ENCODE data around the gene PHYHD1.

PHYHD1 gene

GRCh38 chr9:128920381-128921058, at the start of gene PHYHD1:
Gene PHYHD1, plus strand, starts transcription at chr9:128920982. Its CDS starts 1,342 bp downstream, at chr9:128922324.
- peak; percentile 70 for DNase-seq (ENCODE audit: low spot score)

GRCh38 chr9:128877852-128878251, 42.9 kb upstream of the PHYHD1 start:
- no peak for DNase-seq (ENCODE audit: low spot score)

DNA sequence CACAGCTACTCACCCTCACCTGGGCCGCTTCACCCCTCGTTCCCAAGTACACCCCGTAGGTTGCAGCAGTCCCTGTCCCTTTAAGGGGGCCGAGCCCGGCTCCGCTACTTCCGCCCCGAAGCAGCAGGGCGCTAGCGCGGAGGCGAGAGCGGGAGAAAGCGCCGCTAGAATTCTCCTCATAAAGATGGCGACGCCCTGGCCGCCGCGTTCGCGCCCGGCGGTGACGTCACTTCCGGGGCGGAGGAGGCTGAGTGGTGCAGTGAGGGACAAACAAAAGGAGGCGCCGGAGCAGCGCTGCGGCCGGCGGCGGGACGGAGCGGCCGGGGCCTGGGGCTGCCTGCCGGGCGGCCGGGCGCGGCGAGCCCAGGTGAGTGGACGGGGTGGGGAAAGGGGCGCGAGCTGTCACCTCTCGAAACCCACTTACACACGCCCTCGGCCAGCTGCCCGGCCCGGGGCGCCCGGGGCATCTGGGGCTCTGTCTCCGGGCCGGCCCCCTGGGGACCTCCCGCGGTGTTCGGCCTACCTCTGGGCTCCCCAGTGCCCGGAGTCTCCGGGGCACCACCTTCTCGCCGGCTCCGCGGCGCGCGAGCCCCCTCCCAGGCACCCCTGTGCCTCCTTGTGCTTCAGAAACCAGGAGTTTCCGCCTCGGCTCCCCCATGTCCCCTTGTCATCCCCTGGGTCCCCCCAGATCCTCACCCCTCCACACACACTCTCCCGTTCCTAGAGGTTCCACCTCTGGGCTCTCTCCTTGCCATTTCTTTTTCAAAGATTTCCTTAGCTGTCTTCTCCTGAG, 38.7 kb upstream of the PHYHD1 start, which contains the start of the genes KYAT1 and LRRC8A:
Gene KYAT1, minus strand, starts transcription at position 67 of the 793 bp plus-strand sequence. CDS start 36,545 bp downstream, outside the sequence.
Gene LRRC8A, plus strand, starts transcription at position 250 of the 793 bp plus-strand sequence. CDS start 25,032 bp downstream, outside the sequence.
- peak; percentile 97 for DNase-seq (ENCODE audit: low spot score)

DNA sequence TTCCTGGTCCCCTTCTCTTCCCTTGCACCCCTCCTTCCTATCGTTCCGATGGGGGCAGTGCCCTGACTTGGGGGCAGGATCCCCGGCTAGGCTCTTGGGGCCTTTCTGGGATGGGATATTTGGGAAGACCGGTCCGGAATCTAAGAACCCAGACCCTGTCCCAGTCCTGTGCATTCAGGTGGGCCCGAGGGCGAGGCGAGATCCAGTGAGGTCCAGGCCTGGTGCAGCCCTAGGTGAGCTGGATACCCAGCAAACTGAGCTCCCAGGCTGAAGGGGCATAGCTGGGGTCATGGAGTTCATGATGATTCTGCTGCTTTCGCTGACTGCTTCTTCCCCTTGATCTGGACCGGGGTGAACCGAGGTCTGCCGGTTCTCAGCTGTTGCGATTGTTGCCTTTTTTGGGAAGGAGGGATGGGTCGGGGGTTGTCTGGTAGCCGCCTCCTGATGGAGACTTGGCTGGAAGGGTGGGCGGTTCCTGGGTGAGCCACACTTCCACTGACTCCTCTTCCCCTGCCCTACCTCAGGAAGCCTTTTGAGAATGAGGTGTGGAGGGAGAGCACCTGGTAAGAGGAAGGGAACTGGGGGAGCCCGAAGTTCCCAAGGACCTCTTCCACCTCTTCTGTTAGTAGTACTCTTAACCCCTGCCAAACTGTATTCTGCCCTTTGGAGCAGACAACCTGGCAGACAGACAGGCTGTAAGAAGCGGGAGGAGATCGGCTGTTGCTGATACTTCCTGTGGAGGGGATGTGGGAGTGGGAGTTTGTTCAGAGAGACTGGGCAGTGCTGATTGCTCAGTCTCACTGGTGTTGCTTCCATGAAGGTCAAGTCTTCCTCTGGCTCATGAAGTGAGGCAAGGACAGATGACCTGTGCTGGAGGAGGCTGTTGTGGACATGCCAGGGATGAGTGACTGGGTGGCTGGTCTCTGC, 37.8 kb upstream of the PHYHD1 start:
- no peak for DNase-seq (ENCODE audit: low spot score)

GRCh38 chr9:128884164-128884563, 36.6 kb upstream of the PHYHD1 start:
- no peak for DNase-seq (ENCODE audit: low spot score)

- no peak for DNase-seq (ENCODE audit: low spot score)
Measured at GRCh38 chr9:128885376-128885775, 35.4 kb upstream of the PHYHD1 start.

GRCh38 chr9:128885798-128886197, 35.0 kb upstream of the PHYHD1 start:
- DNase-seq (ENCODE audit: low spot score): no peak

DNA sequence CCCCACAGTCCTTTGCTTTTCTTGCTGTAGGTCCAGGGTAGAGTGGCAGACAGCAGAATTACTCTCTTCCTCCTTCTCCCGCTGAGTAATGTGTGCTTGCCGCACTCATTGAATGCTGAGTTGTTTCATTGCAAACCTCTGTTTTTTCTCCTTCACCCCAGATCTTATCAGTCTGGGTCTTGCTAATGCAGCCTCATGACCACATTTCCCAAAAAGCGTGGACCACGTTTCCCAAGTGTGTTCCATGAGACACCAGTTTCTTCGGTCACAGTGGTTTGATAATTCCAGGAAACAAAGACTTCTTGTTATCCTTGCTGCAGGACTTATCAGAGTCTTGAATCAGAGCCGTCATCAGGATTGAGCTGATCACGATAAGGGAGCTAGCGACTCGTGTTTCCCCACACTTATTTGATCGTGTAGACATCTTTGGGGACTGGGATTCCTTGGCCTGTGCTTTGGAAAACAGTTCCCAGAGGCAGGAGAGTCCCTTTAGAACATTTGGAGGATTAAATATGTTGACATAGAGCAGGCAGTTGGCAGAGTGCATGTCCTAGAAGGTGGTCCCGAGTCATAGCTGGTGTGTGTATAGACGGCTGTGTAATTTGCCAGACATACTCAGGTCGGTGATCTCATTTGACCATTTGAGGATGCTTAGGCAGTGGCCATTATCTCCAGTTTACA, 34.4 kb upstream of the PHYHD1 start:
- no peak for DNase-seq (ENCODE audit: low spot score)

- no peak for DNase-seq (ENCODE audit: low spot score)
Measured at GRCh38 chr9:128887049-128887448, 33.7 kb upstream of the PHYHD1 start.

DNA sequence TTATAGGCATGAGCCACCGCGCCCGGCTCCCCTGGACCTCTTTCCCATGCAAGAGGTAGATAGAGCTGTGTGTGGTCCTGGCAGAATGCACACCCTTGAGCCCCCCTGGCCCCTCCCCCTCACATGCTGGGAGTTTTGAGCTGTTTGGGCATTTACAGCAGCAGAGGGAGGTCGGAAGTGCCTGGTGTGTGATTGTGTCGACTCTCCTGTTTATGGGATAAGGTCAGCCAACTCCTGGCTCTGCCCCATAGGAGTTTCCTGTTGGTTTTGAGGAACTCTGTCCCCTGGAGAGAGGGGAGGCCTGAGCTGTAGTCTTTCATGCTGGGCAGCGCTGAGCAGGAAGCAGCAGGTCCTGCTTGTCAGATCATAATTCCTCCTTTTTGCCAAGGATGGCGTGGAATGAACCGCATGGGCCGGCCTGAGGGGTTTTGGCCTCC, 32.9 kb upstream of the PHYHD1 start:
- no peak for DNase-seq (ENCODE audit: low spot score)

DNA sequence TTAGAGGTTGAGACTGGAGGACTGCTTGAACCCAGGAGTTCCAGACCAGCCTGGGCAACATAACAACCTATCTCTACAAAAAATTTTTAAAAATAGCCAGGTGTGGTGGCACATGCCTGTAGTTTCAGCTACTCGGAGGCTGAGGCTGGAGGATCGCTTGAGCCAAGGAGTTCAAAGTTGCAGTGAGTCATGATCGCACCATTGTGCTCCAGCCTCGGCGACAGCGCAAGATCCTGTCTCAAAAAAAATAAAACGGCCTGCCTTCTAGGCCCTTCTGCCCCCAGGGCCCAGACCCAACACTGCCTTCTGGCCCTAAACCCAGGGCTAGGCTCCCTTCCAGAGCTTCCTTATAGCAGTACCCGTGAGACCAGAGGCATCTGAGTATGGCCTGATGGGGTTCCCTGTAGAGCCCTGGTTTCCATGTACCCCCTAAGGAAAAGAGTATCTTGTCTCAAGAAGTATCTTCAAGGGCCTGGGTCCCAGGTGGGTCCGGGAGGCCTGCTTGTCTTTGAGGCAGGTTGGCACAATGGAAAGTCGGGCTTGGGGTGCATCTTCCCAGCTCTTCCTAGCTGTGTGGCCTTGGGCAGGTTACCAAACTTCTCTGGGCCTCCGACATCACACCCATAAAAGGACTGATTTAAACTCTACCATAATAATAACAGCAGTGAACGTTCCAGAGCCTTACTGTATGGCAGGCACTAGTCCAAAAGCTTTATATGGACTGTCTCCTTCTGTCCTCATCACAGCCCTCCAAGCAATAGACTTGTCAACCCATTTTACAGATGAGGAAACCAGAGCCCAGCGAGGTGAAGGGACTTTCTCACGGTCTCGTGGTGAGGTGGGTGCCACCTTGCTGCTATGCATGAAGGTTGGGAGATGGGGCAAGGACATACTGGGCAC, 29.2 kb upstream of the PHYHD1 start:
- DNase-seq (ENCODE audit: low spot score): no peak

GRCh38 chr9:128892221-128892921, 28.4 kb upstream of the PHYHD1 start:
- DNase-seq (ENCODE audit: low spot score): peak; percentile 92

- DNase-seq (ENCODE audit: low spot score): no peak
Measured at GRCh38 chr9:128893354-128893753, 27.4 kb upstream of the PHYHD1 start.

DNA sequence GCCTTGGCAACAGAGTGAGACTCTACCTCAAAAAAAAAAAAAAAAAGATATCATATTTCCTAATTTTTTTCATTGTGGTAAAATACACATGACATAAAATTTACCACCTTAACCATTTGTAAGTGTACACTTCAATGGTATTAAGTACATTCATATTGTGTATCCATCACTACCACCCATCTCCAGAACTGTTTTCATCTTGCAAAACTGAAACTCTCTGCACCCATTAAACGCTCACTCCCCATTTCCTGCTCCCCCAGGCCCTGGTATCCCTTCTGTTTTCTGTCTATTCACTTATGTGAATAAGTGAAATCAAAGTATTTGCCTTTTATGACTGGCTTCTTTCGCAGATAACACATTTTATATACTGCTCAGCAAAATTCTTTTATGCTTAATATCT, 26.0 kb upstream of the PHYHD1 start:
- DNase-seq (ENCODE audit: low spot score): no peak

DNA sequence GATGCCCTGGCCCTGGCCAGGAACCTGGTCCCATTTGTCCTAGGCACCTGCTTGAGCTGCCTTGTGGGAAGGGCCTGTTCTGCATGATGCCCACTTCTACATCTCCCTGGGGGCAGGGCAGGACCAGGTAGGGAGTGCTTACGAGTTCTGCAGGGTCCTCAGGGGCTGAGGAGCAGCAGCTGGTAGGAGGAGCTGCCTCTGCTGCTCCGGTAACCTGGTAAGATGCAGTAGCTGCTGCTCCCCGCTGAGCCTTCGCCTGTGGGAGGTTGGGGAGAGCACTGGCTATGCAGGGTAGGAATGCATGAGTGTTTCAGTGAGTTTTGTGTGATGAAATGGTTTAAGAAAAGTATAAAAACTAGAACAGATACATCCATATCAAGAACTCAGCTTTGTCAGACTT, 25.2 kb upstream of the PHYHD1 start:
- no peak for DNase-seq (ENCODE audit: low spot score)

- no peak for DNase-seq (ENCODE audit: low spot score)
Measured at GRCh38 chr9:128898382-128898781, 22.4 kb upstream of the PHYHD1 start.

- DNase-seq (ENCODE audit: low spot score): no peak
Measured at GRCh38 chr9:128898845-128899565, 21.8 kb upstream of the PHYHD1 start.

GRCh38 chr9:128899566-128900322, 21.0 kb upstream of the PHYHD1 start:
- DNase-seq (ENCODE audit: low spot score): no peak

Data from putamen (tissue), 1 donor.